RCC 7860 (cell line): ENCODE measurements around the gene OAS3.
"Not testable (repeated sequence)": the region's sequence is repeated elsewhere in the genome, so short reads cannot be mapped to it uniquely, and the experiment has no call there.

ENCODE experiments used
- DNase-seq: peaks from one replicate; pipeline ENCODE4 v3.0.0-alpha.2; 2015; ENCODE audit warnings: low spot score
- FAIRE-seq: peaks from 2 replicates; lab custom pipeline; 2012; peaks lifted over from hg19 to GRCh38; lab: Jason Lieb, UNC

Gene OAS3

DNA sequence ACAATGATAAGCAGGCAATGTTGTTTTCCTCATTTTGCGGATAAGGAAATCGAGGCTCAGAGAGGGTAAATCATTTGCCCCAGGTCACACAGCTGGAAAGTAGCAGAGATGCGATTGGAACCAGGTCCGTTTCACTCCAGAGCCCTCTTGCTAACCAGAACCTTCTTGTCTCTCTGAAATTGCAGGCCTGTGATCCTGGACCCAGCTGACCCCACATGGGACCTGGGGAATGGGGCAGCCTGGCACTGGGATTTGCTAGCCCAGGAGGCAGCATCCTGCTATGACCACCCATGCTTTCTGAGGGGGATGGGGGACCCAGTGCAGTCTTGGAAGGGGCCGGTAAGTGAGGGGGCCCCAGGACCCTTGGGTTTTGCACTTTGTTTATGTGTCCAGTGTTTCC, 9.5 kb downstream of the OAS3 start:
- no peak for DNase-seq
- FAIRE-seq: no peak

DNA sequence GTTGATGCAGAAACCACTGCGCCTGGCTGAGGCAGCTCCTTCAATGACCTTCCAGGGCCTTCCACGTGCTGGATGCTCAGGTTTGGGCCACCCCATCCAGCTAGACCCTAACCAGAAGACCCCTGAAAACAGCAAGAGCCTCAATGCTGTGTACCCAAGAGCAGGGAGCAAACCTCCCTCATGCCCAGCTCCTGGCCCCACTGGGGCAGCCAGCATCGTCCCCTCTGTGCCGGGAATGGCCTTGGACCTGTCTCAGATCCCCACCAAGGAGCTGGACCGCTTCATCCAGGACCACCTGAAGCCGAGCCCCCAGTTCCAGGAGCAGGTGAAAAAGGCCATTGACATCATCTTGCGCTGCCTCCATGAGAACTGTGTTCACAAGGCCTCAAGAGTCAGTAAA, 10.5 kb downstream of the OAS3 start:
- no peak for DNase-seq

DNA sequence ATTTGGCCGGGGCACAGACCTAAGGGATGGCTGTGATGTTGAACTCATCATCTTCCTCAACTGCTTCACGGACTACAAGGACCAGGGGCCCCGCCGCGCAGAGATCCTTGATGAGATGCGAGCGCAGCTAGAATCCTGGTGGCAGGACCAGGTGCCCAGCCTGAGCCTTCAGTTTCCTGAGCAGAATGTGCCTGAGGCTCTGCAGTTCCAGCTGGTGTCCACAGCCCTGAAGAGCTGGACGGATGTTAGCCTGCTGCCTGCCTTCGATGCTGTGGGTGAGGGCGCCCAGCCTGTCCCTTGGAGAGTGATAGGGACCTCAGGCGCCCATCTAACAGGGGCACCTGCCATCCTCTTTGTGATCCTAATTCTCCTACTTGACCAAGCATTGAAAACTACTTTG, 12.4 kb downstream of the OAS3 start:
- DNase-seq (no peak), FAIRE-seq (no peak)

More for the DNA sequence above, 10.5 kb downstream of the OAS3 start:
- no peak for FAIRE-seq

DNA sequence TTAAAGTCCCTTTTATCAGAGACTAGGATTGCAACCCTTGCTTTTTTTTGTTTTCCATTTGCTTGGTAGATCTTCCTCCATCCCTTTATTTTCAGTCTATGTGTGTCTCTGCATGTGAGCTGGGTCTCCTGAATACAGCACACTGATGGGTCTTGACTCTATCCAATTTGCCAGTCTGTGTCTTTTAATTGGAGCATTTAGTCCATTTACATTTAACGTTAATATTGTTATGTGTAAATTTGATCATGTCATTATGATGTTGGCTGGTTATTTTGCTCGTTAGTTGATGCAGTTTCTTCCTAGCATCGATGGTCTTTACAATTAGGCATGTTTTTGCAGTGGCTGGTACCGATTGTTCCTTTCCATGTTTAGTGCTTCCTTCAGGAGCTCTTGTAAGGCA, 18.9 kb downstream of the OAS3 start:
- not testable (repeated sequence) for DNase-seq, FAIRE-seq

DNA sequence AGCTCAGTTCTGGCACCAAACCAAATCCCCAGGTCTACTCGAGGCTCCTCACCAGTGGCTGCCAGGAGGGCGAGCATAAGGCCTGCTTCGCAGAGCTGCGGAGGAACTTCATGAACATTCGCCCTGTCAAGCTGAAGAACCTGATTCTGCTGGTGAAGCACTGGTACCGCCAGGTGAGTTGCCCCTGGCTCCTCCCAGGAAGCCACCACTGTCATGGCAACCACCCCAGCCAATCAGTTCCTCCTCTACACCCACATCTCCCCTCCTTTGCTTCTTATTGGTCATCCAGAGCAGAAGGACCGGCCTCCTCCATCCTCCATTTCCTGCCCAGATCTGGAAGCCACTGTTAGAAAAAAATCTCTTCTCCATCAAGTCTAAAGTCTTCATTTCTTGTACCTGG, 22.8 kb downstream of the OAS3 start:
- FAIRE-seq (no peak), DNase-seq (no peak)

DNA sequence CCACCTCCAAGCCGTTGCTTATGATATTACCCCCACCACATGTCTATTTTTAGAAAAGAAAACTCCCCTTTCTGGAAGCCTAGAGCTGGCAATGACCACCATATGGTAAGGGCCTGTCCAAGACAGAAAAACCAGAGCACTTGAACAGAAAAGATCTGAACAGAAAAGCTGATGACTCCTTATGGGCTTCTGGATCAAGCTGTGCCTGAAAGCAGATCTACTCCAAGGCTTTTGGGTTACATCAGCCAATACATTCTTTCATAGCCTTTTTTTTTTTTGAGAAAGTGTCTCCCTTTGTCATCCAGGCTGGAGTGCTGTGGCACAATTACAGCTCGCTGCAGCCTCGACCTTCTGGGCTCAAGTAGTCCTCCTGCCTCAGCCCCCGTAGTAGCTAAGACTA, 23.3 kb downstream of the OAS3 start:
- FAIRE-seq (no peak), DNase-seq (no peak)

DNA sequence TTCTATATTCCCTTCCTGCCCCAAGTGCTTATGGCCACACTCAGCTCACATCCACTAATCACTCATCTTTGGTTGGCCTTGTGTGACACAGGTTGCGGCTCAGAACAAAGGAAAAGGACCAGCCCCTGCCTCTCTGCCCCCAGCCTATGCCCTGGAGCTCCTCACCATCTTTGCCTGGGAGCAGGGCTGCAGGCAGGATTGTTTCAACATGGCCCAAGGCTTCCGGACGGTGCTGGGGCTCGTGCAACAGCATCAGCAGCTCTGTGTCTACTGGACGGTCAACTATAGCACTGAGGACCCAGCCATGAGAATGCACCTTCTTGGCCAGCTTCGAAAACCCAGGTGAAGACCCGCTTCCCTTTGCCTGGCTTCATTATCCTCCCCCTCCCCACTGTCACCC, 24.3 kb downstream of the OAS3 start:
- FAIRE-seq: no peak

DNA sequence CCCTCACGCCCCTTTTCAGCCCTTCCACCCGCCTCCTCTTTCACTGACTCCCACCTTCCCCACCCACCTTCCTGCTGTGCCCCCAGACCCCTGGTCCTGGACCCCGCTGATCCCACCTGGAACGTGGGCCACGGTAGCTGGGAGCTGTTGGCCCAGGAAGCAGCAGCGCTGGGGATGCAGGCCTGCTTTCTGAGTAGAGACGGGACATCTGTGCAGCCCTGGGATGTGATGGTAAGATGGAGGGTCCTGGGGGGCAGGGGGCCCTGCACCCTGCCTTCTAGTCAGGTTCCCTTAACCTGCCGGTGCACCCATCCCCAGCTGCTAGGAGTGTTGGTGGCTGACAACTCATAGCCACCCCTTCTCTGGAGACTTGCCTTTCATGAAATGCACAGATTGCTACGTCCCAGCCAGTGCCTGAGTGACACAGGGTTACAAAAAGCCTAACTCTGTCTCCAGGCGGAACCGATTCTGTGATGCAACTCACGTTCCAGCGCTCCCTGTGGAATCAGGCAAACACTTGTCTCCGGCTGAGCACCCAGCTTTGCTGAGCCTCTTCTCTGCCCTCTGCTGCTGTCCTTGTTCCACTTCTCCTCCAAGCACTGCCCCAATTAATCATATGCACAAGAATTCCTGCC, 25.1 kb downstream of the OAS3 start:
- no peak for DNase-seq
- FAIRE-seq: no peak

More for the DNA sequence above, 24.3 kb downstream of the OAS3 start:
- no peak for DNase-seq

DNA sequence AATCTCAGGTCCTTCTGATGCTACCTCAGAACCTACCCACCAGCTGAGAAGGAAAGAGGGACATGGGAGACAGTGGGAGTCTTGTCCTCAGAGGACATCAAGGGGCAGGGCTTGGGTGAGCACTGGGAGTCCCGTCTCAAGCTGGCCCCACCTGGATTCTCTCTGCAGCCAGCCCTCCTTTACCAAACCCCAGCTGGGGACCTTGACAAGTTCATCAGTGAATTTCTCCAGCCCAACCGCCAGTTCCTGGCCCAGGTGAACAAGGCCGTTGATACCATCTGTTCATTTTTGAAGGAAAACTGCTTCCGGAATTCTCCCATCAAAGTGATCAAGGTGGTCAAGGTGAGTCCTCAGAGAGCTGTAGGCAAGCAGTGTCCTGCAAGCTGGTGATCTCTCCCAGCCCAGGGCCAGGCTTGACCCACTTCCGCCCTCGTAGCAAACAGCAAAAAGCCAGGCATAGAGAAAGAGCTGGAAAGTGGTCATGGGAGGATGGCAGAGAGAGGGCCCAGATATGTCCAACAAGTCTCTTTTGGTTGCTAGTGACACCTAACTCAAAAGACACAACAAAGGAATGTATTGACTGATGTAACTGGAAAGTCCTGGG, 25.9 kb downstream of the OAS3 start:
- FAIRE-seq (no peak), DNase-seq (no peak)

DNA sequence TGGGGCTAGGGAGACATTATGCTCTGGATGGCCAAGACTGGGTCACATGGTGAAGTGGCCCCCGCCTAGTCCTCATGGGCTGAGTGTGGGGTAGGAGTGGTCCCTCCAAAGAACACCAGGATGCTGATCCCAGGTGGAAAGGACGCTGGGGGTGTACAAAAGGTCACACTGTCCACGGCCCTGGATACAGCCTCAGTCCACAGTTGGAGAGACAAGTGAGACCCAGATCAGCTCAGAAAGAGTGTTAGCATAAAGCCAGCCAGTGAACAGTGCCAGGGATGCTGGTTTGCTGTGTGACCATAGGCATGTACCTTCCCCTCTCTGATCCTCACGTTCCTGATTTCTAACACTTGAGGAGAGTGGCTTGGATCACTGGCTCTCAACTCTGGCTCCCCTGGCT, 26.6 kb downstream of the OAS3 start:
- FAIRE-seq: no peak
- no peak for DNase-seq

DNA sequence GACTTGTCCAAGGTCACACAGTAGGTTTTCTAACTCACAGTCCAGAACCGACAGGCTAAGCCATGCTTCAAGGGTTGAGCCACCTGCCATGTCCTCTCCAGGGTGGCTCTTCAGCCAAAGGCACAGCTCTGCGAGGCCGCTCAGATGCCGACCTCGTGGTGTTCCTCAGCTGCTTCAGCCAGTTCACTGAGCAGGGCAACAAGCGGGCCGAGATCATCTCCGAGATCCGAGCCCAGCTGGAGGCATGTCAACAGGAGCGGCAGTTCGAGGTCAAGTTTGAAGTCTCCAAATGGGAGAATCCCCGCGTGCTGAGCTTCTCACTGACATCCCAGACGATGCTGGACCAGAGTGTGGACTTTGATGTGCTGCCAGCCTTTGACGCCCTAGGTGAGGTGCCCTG, 27.4 kb downstream of the OAS3 start:
- FAIRE-seq (no peak), DNase-seq (no peak)

DNA sequence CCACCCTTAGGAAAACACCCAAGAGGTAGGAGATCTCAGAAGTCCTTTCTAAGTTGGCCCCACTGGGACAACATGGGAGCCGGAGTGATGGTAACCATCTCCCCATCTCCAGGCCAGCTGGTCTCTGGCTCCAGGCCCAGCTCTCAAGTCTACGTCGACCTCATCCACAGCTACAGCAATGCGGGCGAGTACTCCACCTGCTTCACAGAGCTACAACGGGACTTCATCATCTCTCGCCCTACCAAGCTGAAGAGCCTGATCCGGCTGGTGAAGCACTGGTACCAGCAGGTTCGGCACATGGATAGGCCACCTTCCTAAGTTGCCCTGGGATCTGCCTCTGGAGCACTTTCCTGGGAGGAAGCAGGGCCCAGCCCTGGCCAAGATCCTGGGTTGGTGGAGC, 29.0 kb downstream of the OAS3 start:
- FAIRE-seq (no peak), DNase-seq (no peak)

DNA sequence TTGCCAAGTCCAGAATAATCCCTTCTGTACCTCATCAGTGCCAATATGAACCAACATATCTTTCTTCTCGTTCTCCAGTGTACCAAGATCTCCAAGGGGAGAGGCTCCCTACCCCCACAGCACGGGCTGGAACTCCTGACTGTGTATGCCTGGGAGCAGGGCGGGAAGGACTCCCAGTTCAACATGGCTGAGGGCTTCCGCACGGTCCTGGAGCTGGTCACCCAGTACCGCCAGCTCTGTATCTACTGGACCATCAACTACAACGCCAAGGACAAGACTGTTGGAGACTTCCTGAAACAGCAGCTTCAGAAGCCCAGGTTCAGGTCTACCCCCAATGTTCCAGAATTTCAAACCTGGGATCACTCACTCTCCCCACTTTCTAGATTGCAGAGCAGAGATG, 29.6 kb downstream of the OAS3 start:
- DNase-seq (no peak), FAIRE-seq (no peak)

DNA sequence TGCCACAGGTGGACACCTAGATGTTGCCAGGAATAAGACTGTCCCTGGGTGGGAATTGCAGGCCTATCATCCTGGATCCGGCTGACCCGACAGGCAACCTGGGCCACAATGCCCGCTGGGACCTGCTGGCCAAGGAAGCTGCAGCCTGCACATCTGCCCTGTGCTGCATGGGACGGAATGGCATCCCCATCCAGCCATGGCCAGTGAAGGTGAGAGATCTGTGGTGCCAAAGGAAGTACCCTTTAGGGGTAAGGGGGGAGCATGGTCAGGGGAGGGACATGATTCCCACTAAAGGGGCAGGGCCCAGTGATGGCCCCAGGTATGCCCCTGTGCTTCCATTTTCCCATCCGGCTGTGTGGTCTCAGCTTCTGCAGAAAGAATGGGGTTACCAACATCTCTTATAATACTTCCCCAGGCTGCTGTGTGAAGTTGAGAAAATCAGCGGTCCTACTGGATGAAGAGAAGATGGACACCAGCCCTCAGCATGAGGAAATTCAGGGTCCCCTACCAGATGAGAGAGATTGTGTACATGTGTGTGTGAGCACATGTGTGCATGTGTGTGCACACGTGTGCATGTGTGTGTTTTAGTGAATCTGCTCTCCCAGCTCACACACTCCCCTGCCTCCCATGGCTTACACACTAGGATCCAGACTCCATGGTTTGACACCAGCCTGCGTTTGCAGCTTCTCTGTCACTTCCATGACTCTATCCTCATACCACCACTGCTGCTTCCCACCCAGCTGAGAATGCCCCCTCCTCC, 31.5 kb downstream of the OAS3 start:
- DNase-seq: no peak
- FAIRE-seq: no peak

DNA sequence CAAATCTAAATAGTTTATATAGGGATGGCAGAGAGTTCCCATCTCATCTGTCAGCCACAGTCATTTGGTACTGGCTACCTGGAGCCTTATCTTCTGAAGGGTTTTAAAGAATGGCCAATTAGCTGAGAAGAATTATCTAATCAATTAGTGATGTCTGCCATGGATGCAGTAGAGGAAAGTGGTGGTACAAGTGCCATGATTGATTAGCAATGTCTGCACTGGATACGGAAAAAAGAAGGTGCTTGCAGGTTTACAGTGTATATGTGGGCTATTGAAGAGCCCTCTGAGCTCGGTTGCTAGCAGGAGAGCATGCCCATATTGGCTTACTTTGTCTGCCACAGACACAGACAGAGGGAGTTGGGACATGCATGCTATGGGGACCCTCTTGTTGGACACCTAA, 32.1 kb downstream of the OAS3 start:
- FAIRE-seq: no peak
- DNase-seq: no peak

DNA sequence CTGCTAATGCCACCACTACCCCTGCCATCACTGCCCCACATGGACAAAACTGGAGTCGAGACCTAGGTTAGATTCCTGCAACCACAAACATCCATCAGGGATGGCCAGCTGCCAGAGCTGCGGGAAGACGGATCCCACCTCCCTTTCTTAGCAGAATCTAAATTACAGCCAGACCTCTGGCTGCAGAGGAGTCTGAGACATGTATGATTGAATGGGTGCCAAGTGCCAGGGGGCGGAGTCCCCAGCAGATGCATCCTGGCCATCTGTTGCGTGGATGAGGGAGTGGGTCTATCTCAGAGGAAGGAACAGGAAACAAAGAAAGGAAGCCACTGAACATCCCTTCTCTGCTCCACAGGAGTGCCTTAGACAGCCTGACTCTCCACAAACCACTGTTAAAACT, 33.0 kb downstream of the OAS3 start:
- DNase-seq (no peak), FAIRE-seq (no peak)

DNA sequence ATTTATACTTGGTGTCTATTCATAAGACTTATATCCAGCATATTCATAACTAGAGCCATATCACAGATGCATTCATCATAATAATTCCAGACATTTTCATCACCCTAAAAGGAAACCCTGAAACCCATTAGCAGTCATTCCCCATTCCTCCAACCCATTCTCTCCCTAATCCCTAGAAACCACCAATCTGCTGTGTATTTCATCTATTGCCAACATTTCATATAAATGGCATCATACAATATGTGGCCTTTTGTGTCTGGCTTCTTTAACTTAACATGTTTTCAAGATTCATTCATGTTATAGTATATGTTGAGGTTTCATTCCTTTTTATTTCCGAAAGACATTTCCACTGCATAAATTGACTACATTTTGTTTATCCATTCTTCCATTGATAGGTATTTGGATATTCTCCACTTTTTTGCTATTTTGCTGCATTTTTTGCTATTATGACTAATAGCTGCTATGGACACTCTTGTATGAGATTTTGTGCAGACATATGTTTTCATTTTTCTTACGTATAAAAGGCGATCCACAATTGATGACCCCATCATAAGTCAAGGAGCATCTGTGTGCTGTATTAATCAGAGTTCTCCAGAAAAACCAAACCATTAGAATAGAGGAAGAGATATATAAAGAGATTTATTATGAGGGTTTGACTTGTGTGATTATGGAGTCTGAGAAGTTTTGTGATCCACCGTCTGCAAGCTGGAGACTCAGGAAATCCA, 34.9 kb downstream of the OAS3 start:
- no peak for DNase-seq
- FAIRE-seq: no peak

DNA sequence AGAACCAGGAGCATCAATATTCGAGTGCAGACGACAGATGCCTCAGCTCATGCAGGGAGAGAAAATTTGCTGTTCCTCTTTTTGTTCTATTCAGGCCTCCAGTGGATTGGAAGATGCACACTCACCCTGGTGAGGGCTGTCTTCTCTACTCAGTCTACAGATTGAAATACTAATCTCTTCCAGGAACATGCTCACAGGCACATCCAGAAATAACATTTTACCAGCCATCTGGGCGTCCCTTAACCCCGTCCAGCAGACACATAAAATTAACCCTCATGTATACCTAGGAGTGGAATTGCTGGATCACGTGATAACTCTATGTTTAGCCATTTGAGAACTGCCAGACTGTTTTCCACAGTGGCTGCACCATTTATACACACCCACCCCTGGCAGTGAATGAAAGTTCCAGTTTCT, 35.6 kb downstream of the OAS3 start:
- FAIRE-seq: no peak
- DNase-seq: no peak

DNA sequence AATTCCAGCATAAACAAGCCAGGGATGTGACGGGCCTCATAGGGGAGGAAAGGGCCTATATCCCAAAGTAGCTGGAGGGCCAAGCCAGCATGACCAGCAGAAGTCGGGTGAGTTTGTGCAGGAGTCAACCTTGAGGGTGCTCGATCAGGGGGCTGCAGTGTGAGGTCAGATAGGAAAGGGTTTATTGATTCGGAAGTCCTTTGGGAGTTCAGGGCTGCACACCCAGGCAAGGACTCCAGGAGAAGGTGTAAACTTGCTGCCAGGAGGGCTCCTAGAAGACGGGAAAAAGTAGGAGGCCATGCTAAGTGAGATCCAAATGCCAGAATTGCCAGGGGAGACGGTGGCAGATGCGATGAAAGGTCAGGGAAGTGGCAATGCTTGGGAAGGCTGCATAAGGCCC, 36.6 kb downstream of the OAS3 start:
- FAIRE-seq (no peak), DNase-seq (no peak)

DNA sequence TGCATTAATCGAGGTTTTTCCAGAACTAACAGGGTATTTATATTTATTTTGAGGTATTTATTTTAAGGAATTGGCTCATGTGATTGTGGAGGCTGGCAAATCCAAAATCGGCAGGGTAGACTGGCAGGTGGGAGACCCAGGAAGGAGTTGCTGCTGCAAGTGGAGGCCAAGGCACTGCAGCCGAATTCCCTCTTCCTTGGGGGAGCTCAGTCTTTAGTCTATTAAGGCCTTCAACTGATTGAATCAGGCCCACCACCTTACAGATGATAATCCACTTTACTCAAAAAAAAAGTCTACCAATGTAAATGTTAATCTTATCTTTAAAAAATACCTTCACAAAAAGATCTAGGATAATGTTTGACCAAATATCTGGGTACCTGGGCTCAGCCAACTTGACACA, 38.9 kb downstream of the OAS3 start:
- FAIRE-seq (no peak), DNase-seq (no peak)

DNA sequence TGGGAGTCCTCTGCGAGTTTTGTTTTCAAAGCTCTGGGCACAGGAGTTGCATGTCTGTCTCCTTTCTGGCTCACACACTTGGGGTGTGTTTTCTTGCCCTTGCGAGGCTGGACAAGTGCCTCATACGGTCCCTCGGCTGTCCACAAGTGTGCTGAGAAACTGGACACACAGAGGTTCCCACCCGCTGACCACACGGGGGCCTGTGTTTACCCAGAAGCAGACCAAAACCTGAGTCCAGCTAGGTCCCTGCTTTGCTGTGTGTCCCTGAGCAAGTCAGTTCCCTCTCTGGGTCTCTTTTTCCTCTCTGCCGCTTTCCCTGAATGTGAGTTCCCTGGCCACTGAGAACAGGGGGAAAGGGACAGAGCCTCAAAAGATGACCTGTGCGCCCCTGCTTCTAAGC, 39.4 kb downstream of the OAS3 start:
- FAIRE-seq: no peak

More for the DNA sequence above, 39.4 kb downstream of the OAS3 start:
- DNase-seq: no peak
